ENCODE measurements around the gene STX16.
"Not testable (repeated sequence)": the region's sequence is repeated elsewhere in the genome, so short reads cannot be mapped to it uniquely, and the experiment has no call there.

Gene STX16

GRCh38 chr20:58713801-58714339 is 62.8 kb downstream of the STX16 start:
- DNase-seq: no peak

DNA sequence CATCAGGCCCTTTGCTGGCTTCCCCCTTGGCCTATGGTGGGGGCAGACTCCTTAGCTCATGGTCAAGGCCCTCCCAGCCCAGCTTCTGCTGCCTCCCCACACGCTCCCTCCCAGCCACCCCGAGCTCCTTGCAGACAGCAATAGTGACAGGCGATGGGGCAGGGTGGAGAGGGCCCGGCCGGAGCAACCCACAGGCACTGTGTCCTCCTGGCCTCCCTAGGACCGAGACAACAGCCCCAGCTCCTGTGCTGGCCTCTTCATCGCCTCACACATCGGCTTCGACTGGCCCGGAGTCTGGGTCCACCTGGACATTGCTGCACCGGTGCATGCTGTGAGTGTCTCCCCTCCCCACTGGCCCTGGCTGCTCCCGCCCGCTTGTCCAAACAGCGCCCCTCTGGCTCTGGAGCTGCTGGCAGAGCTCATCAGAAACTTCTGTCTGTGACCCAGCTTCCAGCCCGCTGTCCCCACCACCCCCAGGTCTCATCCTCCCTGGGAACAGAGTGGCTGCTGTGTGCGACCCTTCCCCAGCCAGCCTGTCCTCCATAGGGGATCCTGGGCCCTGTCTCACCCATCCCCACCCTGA is 63.3 kb downstream of the STX16 start:
- no peak for DNase-seq

- DNase-seq: no peak
These were observed 63.9 kb downstream of the STX16 start for GRCh38 chr20:58714923-58715351.

- no peak for DNase-seq
These were observed 64.3 kb downstream of the STX16 start for GRCh38 chr20:58715391-58715800.

DNA sequence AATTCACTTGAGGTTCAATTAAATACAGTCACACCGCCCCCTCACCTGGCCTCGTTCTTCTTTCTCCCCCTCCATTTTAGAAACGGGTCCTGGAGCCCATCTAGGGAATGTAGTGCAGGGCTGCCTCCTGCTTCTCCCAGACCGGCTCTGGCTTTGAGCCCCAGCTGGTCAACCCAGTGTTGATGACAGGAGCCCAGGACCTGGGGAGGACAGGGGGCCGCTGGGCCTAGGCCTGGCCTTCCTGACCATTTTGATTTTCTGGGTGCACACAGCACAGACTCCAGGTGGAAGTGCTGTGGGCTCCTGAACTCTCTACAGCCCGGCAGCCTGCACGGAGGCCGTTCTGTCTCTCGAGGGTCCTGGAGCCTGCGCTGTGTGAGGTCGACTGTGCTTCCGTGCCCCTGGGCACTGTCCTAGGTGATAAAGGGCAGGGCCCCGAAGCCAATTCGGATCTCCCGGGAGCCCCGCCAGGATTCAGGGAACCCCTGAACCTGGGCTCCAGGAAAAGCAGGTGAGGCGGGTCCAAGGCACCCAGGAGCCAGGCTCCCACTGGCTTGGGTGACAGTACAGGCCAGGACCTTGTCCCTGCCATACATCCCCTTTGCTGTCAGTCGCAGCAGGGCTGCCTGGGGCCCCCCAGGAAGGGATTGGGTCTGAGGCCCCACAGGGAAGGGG is 64.9 kb downstream of the STX16 start:
- DNase-seq: no peak

DNA sequence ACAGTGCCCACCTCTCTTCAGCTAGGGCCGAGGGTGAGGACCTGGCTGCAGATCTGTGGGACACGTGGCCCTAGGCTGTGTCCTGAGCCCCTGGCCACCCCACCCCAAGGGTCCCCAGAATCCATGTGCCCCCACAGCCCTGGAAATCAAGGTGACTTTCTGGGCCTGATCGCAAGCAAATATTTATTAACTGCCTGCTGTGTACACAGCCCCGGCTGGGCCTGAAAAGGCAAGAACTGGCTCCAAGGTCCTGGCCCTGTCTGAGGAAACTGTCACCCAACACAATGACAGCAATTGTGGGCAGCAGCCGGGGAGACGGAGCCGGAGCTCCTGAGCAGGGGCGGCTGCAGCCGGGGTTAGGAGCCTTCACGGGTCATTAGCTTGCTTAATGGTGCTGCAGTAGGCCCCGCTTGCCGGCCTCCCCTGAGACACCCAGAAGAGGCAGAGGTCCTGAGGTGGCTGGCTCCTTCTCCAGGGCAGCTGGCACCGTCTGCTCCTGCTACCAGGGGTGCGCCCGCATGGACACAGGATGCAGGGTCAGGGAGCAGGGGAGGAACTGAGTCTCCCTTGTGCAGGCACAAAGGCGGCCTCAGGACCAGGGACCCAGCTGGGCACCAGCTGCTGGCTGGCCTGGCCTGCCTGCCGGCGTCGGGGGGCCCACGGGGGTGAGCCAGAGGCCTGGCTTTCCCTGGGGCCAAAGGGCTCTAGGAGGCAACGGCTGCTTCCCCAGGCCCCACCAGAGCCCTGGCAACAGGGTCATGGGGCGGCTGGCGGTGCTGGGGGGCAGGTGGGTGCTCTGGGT is 65.6 kb downstream of the STX16 start:
- DNase-seq: no peak

DNA sequence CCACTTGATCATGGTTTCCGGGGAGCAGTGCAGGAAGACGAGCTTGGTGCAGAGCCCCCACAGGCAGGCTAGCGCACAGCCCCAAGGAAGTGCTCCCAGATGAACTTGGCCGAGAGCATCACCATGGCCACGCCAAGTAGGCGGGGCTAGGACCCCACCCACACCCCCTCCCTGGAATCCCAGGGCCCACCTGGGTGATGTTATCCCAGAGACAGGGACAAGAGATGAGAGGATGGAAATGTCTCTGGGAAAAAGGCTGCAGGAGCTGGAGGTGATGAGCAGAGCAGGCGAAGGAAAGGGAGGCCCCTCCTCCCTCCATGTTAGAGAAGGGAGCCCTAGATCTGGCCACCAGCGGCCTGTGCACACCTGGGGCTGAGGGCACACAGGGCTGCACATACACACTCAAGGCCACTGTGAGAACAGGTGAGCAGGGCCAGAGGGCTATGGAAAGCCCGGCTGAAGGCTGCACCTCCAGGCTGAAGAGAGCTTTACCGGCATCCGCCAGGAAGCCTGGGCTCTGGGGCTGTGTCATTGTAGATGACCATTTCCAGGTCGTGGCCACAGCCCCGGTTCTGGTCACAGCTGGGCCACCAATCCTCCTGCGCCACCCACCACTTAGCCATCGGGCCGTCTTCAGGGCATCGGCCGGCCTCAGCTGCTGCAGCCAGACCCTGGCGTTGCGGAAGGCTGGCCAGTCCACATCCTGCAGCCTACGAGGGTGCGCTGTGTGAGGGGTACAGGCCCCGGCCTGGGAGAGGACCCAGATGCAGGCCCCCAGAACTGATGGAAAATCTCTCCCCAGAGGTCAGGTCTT is 66.4 kb downstream of the STX16 start:
- DNase-seq: no peak

DNA sequence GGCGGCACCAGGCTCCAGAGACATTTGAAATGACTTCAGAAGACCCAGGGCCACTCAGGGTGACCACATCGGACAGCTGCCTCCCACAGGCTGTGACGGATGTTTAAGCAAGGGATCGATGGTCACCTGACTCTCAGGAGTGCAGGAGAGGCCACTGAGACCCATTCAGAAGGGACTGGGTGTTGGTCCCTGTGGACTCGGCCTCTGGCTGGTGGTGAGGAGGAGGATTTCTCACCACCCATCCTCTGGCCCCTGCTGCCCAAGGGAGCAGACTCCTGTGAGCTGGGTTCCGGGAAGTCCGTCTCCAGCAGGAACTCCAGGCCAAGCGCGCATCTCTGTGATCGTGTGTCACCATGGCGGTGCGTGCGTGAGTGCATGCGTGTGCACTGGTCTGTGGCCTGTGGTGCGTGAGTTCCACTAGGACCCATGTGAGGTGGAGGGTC is 67.1 kb downstream of the STX16 start:
- DNase-seq: no peak

DNA sequence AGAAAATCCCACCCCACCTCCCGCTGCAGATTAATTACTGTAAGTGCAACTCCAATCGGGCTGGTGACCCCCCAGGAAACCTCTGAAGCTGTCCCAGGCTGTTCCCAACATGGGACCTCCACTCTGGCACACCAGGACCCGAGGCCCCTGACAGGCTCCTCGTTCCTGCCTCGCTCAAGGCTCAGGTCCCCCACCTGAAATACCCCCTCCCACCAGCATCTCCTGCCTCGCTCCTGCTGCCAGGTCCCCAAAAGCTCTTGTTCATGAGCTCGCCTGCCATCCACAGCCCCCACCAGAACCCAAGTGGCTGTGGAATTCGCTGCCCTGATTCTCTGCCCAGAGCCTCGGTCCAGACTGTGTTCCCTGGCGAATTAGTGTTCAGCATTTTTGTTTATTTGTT is 67.6 kb downstream of the STX16 start:
- no peak for DNase-seq

- peak; percentile 5 for DNase-seq
These were observed 68.2 kb downstream of the STX16 start for GRCh38 chr20:58719258-58719657.

DNA sequence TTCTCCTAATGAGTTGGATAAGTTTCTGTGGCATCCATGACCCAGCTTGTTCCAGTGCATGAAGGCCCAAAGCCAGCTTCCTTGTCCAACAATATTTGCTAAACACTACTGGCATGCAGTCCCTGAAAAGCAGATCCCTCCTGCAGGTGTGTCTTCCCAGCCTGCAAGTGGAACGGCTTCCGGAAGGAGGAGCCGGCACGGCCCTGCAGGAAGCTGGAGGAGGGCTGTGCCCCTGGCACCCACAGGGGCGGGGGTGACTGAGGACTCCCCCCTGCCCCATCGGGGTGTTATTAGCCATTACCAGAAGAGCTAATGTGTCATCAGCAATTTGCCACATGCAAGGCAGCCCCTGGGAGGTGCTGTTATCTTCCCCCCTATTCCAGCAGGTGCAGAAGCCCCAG is 68.9 kb downstream of the STX16 start:
- DNase-seq: no peak

GRCh38 chr20:58720890-58721289 is 69.8 kb downstream of the STX16 start:
- DNase-seq: no peak

DNA sequence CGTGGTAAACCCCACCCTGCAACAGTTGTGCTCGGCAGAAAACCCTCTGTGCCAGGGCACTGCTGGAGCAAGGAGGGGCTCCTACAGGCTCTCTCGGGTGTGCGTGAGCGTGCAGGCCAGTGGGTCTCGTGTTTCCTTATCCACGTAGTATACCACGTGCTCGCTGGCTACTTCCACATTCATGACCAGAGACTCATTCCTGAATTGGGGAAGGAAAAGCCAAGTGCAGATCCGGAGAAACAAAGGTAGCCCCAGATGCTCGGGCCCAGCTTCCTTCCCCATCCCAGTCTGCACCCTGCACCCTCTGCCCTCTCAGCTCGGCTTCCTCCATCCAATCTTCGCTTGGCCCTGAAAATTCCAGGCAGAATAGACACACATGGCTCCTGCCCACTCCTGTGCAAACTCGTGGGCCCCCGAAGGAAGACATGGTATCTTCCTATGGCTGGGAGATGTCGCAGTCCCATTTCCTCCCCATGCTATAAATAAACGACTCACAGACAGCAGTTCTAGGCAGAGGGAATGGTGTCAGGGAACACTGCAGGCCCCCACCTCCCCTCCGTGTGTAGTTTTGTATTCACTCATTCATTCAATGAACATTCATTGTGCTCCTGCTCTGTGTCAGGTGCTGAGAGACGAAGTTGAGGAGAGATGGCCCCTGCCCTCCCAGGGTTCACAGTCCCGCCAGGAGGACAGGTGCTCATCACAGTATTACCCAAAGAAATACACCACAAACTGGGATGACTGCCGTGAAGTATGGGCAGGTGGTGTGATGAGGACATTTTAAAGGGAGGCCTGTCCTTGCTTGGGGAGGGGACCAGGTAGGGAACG is 71.1 kb downstream of the STX16 start:
- no peak for DNase-seq

- DNase-seq: no peak
These were observed 72.0 kb downstream of the STX16 start for GRCh38 chr20:58722877-58723627.

- DNase-seq: no peak
These were observed 72.5 kb downstream of the STX16 start for GRCh38 chr20:58723628-58723984.

GRCh38 chr20:58726156-58726555 is 75.1 kb downstream of the STX16 start:
- DNase-seq: not testable (repeated sequence)

Data from midbrain (tissue), 1 donor.